ENCODE measurements around the gene HPX.

DNA sequence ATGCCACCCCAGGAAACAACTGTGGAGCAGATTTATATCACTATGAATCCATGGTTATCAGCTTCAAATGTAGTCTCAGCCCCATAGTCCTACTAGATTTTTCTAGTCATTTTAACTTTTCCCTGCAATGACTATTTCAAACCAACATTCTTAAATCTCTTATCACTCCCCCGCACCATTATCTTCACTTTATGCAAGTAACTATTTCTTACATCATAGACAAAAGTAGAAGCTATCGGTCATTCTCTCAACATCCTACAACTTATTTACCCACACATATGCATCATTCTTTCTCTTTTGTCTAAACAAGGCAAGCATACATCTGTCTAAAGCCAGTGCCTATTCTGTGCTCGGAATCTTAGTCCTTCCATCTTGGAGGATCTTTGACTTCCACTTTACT, 44.9 kb upstream of the HPX start:
- TF ChIP-seq ZFP3 (CRISPR knock-in tag; IDR thresholded peaks at IDR 0.05) = no peak
- no peak for TF ChIP-seq OSR1 (CRISPR knock-in tag; IDR thresholded peaks at IDR 0.05)
- TF ChIP-seq ARNTL (CRISPR knock-in tag; IDR thresholded peaks at IDR 0.05; ENCODE audit: borderline replicate concordance, low read depth) = no peak
- no peak for TF ChIP-seq ZNF70 (CRISPR knock-in tag; IDR thresholded peaks at IDR 0.05)
- TF ChIP-seq, protein P1, sequence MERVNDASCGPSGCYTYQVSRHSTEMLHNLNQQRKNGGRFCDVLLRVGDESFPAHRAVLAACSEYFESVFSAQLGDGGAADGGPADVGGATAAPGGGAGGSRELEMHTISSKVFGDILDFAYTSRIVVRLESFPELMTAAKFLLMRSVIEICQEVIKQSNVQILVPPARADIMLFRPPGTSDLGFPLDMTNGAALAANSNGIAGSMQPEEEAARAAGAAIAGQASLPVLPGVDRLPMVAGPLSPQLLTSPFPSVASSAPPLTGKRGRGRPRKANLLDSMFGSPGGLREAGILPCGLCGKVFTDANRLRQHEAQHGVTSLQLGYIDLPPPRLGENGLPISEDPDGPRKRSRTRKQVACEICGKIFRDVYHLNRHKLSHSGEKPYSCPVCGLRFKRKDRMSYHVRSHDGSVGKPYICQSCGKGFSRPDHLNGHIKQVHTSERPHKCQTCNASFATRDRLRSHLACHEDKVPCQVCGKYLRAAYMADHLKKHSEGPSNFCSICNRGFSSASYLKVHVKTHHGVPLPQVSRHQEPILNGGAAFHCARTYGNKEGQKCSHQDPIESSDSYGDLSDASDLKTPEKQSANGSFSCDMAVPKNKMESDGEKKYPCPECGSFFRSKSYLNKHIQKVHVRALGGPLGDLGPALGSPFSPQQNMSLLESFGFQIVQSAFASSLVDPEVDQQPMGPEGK (CRISPR knock-in tag; IDR thresholded peaks at IDR 0.05; ENCODE audit: borderline replicate concordance) = no peak

Data from SK-N-SH treated with all-trans-retinoic acid at 6 μM for 48 hours (cell line).